Measurements from ENCODE around the gene CDX1.

The CDX1 gene

GRCh38 chr5:150166650-150167511 is at the start of gene CDX1:
Gene CDX1, plus strand, starts transcription at chr5:150166778. Its CDS starts 99 bp downstream, at chr5:150166877.
- no peak for DNase-seq (ENCODE audit: low read depth)

GRCh38 chr5:150117945-150118560 is 48.5 kb upstream of the CDX1 start:
- DNase-seq (ENCODE audit: low read depth) = no peak

- DNase-seq (ENCODE audit: low read depth) = no peak
Observed at GRCh38 chr5:150118561-150119229, 47.9 kb upstream of the CDX1 start.

GRCh38 chr5:150119421-150120061 is 47.0 kb upstream of the CDX1 start:
- no peak for DNase-seq (ENCODE audit: low read depth)

- no peak for DNase-seq (ENCODE audit: low read depth)
Observed at GRCh38 chr5:150120062-150120441, 46.5 kb upstream of the CDX1 start.

- DNase-seq (ENCODE audit: low read depth) = no peak
Observed at GRCh38 chr5:150120617-150121447, 45.7 kb upstream of the CDX1 start.

- DNase-seq (ENCODE audit: low read depth) = no peak
Observed at GRCh38 chr5:150121448-150122157, 45.0 kb upstream of the CDX1 start.

GRCh38 chr5:150122158-150122510 is 44.4 kb upstream of the CDX1 start:
- peak; percentile 20 for DNase-seq (ENCODE audit: low read depth)

GRCh38 chr5:150122536-150123481 is 43.8 kb upstream of the CDX1 start:
- no peak for DNase-seq (ENCODE audit: low read depth)

GRCh38 chr5:150123542-150123941 is 43.0 kb upstream of the CDX1 start:
- peak; percentile 14 for DNase-seq (ENCODE audit: low read depth)

- DNase-seq (ENCODE audit: low read depth) = no peak
Observed at GRCh38 chr5:150124111-150124557, 42.4 kb upstream of the CDX1 start.

- no peak for DNase-seq (ENCODE audit: low read depth)
Observed at GRCh38 chr5:150124596-150124995, 42.0 kb upstream of the CDX1 start.

GRCh38 chr5:150125334-150125733 is 41.2 kb upstream of the CDX1 start:
- no peak for DNase-seq (ENCODE audit: low read depth)

- no peak for DNase-seq (ENCODE audit: low read depth)
Observed at GRCh38 chr5:150126199-150126920, 40.2 kb upstream of the CDX1 start.

- no peak for DNase-seq (ENCODE audit: low read depth)
Observed at GRCh38 chr5:150126921-150127265, 39.7 kb upstream of the CDX1 start.

GRCh38 chr5:150129454-150129812 is 37.1 kb upstream of the CDX1 start:
- no peak for DNase-seq (ENCODE audit: low read depth)

GRCh38 chr5:150129813-150130492 is 36.6 kb upstream of the CDX1 start:
- peak; percentile 71 for DNase-seq (ENCODE audit: low read depth)

- DNase-seq (ENCODE audit: low read depth) = no peak
Observed at GRCh38 chr5:150130493-150130922, 36.1 kb upstream of the CDX1 start.

- DNase-seq (ENCODE audit: low read depth) = peak; percentile 64
Observed at GRCh38 chr5:150131461-150131860, 35.1 kb upstream of the CDX1 start.
